T47D (cell line): Measurements from ENCODE around the gene RRBP1.

Source experiments
- DNase-seq, 2 experiments: peaks; one replicate each; pipeline versions ENCODE4 v3.0.0 to v3.0.0-alpha.2; 2011 to 2012; ENCODE audit warnings: low read depth in 1 of 2, low spot score in 1 of 2
- JUND ChIP-seq: IDR thresholded peaks from 2 replicates; pipeline ENCODE4 v1.6.1; 2012; ENCODE audit warnings: low read depth
- in situ Hi-C: cut with HindIII; loops from 2 replicates; pipeline ENCODE4 v1.10.0; 2016; ENCODE audit warnings: low sequenced_read_pairs, low pct_unique_long_range_greater_than_20kb

The RRBP1 gene

DNA sequence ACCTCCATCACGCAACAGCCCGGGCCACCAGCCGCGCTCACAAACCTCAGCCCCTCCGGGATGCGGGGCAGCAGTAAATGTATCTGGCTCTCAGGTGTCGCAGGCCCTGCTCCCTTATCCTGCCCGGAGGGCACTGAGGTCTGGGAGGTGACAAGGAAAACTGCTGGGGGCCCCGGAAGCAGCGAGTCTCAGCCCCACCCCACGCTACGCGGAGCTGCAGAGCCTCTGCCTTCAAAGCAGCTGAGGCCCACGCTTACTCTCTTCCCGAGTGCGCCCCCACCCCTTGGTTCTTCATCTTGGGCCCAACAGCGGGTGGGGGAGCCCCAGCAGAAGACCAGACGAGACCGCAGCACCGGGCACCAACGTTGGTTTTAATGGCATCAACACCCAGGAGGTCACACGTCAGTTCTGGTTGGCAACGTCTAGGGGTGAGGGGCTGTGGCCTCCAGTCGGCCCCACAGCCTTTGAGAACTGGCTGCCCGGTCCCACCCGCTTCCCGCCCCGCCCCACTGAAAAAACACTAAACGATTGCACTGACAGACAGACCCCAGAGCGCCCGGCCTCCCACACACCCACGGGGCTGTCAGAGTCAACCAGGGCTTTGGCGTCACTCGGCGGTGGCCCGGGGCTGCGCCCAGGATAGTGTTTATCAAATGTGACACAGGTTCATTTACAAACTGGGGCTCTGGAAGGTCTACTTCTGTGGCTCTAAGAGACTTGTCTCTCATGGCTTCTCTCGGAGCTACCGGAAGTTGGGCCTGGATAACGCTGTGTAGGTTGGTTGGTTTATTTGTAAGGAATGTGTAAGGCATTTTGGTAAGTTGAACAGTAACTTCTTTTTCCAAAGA is 68.5 kb downstream of the RRBP1 start:
- TF ChIP-seq JUND: no peak
- DNase-seq: no peak
- in situ Hi-C loops: no loop called here

DNA sequence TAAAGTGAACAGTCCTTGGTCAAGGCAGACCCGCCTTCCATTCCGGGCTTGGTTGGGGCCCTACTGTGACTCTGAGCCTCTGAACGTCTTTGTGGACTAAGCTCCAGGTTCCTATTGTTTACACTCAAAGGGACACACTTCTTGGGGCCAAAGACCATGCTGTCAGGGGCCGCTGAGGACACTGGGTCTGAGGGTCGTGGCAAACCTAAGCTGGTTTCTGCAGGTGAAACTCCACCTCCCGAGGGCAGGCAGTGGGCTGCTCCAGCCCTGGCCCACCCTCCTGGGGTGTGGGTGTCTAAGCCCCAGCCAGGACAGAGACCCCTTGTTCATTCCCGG is 69.1 kb downstream of the RRBP1 start:
- no peak for DNase-seq
- 0 out of 2 replicates have a peak, but pooled peaks have one; percentile 4 for TF ChIP-seq JUND
- in situ Hi-C loops: no loop called here

DNA sequence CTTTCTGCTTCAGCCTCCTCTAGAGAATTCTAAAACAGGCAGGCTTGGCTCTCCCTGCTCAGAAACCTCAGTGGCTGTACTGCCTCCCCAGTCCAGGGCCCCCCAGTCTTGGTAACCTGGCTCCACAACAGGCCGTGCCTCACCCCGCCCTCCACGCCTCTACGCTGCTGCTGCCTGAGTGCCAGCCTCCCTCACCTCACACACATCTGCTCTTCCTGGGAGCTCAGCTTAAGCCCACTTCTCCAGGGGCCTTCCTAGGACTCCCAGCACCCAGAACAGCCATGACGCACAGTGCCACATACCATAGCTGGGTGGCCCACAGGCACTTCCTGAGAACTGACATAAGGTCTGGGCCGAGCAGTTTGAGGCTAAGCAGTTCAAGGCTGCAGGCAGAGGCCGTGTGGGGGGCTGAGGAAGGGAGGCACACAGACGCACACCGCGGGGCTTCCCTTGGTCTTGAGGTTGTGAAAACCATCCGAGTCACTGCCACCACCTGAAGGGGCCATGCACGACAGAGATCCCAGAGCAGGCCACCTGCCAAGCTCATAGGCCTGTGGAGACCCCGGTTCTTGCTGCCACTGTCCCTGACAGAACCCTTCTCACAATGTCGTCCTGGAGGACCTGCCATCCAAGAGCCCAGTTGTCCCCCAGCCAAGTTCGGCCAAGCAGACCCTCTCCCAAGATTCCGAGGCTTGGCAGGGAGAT is 69.6 kb downstream of the RRBP1 start:
- TF ChIP-seq JUND: no peak
- DNase-seq: no peak
- in situ Hi-C loops: no loop called here

GRCh38 chr20:17611540-17612286 is 70.3 kb downstream of the RRBP1 start:
- in situ Hi-C loops: no loop called here
- TF ChIP-seq JUND: no peak; the same call in 1 of the 2 replicates
- no peak for DNase-seq

- no peak for TF ChIP-seq JUND
- DNase-seq: peak in 1 of 2 experiments; percentile 86
- in situ Hi-C loops: no loop called here
Observed at GRCh38 chr20:17611290-17611539, 70.8 kb downstream of the RRBP1 start.

DNA sequence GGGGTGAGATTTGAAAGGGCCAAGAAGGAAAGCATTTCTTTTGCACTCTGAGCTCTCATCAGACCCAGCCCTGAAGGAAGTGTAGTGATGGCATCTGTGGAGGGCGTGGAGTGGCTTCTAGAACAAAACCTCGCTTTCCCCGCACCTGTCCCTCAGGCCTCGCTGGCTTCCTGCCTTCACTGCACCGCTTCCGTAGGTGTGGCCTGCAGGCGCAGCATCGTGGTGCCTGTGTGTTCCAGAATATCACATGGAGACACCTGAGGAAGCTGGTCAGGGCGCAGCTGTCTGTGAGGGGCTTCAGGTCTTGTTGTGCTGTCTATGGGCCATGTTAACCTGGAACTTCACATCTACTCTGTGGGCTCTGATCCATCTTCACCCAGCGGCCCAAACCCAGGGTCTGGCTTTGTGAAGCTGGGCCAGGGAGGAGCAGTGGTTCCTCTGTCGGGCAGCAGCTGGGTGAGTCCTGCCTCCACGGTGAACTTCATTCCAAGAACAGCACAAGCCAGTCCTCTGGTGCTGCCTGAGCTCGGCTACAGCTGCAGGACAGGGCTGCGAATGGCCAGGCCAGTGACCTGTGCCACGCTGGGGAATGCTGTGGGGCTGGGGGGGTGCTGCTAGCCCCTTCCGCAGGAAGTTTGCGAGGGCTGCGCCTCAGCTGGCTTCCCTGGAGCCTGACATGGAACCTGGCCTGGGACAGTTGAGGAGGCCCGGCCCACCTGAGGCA is 71.3 kb downstream of the RRBP1 start:
- no peak for TF ChIP-seq JUND
- DNase-seq: peak in 1 of 2 experiments; percentile 53
- in situ Hi-C loops: no loop called here

DNA sequence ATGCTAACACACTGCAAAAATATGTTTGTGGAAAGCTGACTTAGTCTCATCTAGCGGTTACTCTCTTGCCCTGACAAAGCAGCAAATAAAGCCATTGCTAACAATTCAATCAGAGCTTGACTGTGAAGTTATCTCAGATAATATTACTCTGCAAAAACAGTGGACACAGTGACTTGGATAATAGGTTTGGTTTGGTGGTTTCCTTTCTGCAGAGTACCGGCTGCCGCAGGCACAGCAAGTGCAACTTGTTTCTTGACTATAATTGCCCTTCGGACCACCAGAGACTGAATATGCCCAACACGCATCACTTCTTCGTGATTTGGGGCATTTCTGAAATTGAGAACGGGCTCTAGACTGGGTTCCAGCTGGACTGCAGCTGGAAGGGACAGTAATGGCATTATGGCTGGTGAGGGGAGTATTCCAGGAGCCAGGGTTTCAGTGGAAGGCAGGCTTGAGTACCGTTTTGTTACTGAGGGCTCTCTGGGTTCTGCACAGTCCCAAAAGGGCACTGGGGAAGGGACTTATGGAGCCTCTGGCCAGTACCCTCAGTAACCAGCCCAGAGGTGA is 72.1 kb downstream of the RRBP1 start:
- no peak for TF ChIP-seq JUND
- in situ Hi-C loops: no loop called here
- DNase-seq: no peak

GRCh38 chr20:17608701-17609497 is 73.1 kb downstream of the RRBP1 start:
- TF ChIP-seq JUND: no peak
- no peak for DNase-seq
- in situ Hi-C loops: no loop called here

- DNase-seq: no peak
- no peak for TF ChIP-seq JUND
- in situ Hi-C loops: no loop called here
Observed at GRCh38 chr20:17606001-17606400, 76.0 kb downstream of the RRBP1 start.

- peak in 1 of 2 experiments; percentile 49 for DNase-seq
- TF ChIP-seq JUND: no peak
- in situ Hi-C loops: no loop called here
Observed at GRCh38 chr20:17605131-17605660, 76.8 kb downstream of the RRBP1 start.

DNA sequence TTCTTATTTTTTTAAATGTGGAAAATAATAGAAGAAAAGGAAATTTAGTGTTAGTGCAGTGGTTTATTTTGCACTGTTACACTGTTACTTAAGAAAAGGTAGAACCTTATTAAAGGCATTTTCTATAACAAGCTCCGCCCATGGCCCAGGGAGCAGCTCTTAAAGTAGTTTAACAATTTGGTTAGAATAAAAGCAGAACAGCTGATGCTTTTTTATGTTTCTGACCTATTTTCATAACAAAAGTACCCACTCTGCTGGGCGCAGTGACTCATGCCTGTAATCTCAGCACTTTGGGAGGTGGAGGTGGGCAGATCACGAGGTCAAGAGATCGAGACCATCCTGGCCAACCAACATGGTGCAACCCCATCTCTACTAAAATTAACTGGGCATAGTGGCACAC is 79.5 kb downstream of the RRBP1 start:
- in situ Hi-C loops: no loop called here
- no peak for DNase-seq
- TF ChIP-seq JUND: no peak

GRCh38 chr20:17601957-17602356 is 80.1 kb downstream of the RRBP1 start:
- DNase-seq: no peak
- TF ChIP-seq JUND: no peak
- in situ Hi-C loops: no loop called here
